Measurements from ENCODE around the gene LEFTY1.

- TF ChIP-seq GTF2E2 (tag; IDR thresholded peaks at IDR 0.05) (no peak), TCF3 (CRISPR knock-in tag; IDR thresholded peaks at IDR 0.05) (no peak), POLR2A (conservative IDR thresholded peaks at IDR 0.05) (no peak), SRF (CRISPR knock-in tag; IDR thresholded peaks at IDR 0.05) (no peak)
- TF ChIP-seq, protein P1, sequence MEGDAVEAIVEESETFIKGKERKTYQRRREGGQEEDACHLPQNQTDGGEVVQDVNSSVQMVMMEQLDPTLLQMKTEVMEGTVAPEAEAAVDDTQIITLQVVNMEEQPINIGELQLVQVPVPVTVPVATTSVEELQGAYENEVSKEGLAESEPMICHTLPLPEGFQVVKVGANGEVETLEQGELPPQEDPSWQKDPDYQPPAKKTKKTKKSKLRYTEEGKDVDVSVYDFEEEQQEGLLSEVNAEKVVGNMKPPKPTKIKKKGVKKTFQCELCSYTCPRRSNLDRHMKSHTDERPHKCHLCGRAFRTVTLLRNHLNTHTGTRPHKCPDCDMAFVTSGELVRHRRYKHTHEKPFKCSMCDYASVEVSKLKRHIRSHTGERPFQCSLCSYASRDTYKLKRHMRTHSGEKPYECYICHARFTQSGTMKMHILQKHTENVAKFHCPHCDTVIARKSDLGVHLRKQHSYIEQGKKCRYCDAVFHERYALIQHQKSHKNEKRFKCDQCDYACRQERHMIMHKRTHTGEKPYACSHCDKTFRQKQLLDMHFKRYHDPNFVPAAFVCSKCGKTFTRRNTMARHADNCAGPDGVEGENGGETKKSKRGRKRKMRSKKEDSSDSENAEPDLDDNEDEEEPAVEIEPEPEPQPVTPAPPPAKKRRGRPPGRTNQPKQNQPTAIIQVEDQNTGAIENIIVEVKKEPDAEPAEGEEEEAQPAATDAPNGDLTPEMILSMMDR (IDR thresholded peaks at IDR 0.05 in 2 of 3, conservative IDR thresholded peaks at IDR 0.05 in 1 of 3; ENCODE audit: insufficient read depth in 2 of 3, low read depth in 1 of 3, low read length in 3 of 3) = no peak
Observed at GRCh38 chr1:225908773-225909172, 19.8 kb upstream of the LEFTY1 start.

Data from K562 (cell line).